ENCODE results near the gene FBXW7. TPM values are rescaled to one million over a fixed set of nuclear protein-coding genes. Genes with fewer than 3 reads are reported as not detected.

Gene FBXW7
- polyA plus RNA-seq, 1 donor = 19.2 TPM

DNA sequence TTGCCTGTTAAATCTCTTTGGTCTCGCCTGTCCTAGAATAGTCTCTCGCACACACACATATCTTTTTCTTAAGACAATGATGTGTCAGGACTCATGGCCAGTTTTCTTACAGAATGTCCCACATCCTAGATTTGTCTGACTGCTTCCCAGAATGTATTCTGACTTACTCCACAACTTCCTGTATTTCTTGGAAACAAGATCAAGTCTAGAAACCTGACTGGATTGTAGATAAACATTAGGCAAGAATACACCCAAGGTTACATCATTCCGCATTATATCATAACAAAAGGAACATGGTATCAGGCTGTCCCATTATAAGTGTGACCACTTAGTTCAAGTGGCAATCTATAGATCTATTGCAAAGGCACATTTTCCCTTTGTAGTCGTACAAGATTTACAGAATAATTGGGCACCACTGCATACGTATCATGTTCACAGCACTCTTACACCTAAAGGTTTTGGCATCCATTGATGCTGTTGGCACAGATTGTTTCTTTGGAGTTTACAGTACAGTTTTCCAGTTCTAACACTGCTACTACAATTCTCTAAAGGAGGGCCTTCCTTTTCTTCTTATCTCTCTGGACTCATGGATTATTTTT is 56.4 kb downstream of the FBXW7 start:
- Histone ChIP-seq H3K9me3 (ENCODE audit: control insufficient read depth, low read depth, low read length) (no peaks in the 10 kb centered on the region), H3K4me3 (ENCODE audit: low read length) (no peak overlapping the region), H3K27me3 (ENCODE audit: control insufficient read depth, insufficient read depth, low read length) (no peaks in the 10 kb centered on the region), H3K36me3 (ENCODE audit: control insufficient read depth, insufficient read depth, low read length) (no peaks in the 10 kb centered on the region), H3K4me1 (ENCODE audit: control insufficient read depth, insufficient read depth, low read length) (no peaks in the 10 kb centered on the region), H3K27ac (ENCODE audit: low read length) (no peak overlapping the region)
- no peak for DNase-seq
- no CpG with 5 or more reads among the region's 5 CpGs for WGBS (ENCODE audit: insufficient coverage, low lambda C conversion rate)

GRCh38 chr4:152478461-152479237 is 57.2 kb downstream of the FBXW7 start:
- Histone ChIP-seq H3K4me3 (ENCODE audit: low read length) (no peak overlapping the region), H3K9me3 (ENCODE audit: control insufficient read depth, low read depth, low read length) (no peaks in the 10 kb centered on the region), H3K27me3 (ENCODE audit: control insufficient read depth, insufficient read depth, low read length) (no peaks in the 10 kb centered on the region), H3K27ac (ENCODE audit: low read length) (no peak overlapping the region), H3K36me3 (ENCODE audit: control insufficient read depth, insufficient read depth, low read length) (no peaks in the 10 kb centered on the region), H3K4me1 (ENCODE audit: control insufficient read depth, insufficient read depth, low read length) (no peaks in the 10 kb centered on the region)
- WGBS (ENCODE audit: insufficient coverage, low lambda C conversion rate) = 100% methylated on average over 3 of the region's 3 CpGs
- no peak for DNase-seq

DNA sequence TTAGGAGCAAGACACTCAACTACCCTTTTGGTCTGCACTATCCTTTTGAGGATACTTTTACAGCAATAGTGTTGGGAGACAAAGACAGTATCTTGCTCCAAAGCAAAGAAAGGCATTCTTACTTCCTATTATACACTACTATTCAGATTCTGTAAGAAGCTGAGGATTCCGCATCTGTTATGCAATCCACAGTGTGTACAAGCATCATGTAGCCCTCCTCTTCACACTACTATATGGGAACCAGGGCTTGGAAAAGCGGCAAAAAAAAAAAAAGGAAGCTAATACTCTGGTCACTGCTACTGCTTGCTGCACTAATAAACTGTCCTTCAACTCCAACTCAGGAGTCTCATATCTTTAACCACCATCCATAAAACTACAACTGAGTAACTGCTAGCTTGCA is 59.1 kb downstream of the FBXW7 start:
- DNase-seq = peak in 1 of 2 donors; percentile 33
- no peaks in the 10 kb centered on the region for H3K9me3 ChIP-seq (ENCODE audit: control insufficient read depth, low read depth, low read length)
- no peaks in the 10 kb centered on the region for H3K36me3 ChIP-seq (ENCODE audit: control insufficient read depth, insufficient read depth, low read length)
- WGBS (ENCODE audit: insufficient coverage, low lambda C conversion rate) = no CpG with 5 or more reads among the region's 2 CpGs
- H3K4me3 ChIP-seq (ENCODE audit: low read length) = no peak overlapping the region
- H3K27me3 ChIP-seq (ENCODE audit: control insufficient read depth, insufficient read depth, low read length) = no peaks in the 10 kb centered on the region
- H3K4me1 ChIP-seq (ENCODE audit: control insufficient read depth, insufficient read depth, low read length) = no peaks in the 10 kb centered on the region
- no peak overlapping the region for H3K27ac ChIP-seq (ENCODE audit: low read length)

DNA sequence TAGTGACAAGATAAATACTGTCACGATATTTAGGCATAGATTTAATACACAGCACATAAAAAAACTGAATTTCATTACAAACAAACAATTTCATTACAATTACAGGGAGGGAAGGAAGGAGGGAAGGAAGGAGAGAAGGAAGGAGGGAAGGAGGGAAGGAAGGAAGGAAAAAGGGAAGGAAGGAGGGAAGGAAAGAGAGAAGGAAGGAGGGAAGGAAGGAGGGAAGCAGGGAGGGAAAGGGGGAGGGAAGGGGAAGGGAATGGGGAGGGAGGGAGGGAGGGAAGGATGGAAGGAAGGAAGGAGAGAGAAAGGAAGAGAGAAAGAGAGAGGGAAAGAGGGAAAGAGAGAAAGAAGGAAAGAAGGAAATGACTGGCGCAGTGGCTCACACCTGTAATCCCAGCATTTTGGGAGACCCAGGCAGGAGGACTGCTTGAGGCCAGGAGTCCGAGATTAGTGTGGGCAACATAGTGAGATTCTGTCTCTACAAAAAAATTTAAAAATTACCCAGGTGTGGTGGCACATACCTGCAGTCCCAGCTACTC is 64.6 kb downstream of the FBXW7 start:
- no peak for DNase-seq
- Histone ChIP-seq H3K36me3 (ENCODE audit: control insufficient read depth, insufficient read depth, low read length) (no peaks in the 10 kb centered on the region), H3K9me3 (ENCODE audit: control insufficient read depth, low read depth, low read length) (no peaks in the 10 kb centered on the region), H3K4me3 (ENCODE audit: low read length) (no peak overlapping the region), H3K27me3 (ENCODE audit: control insufficient read depth, insufficient read depth, low read length) (no peaks in the 10 kb centered on the region), H3K4me1 (ENCODE audit: control insufficient read depth, insufficient read depth, low read length) (no peaks in the 10 kb centered on the region), H3K27ac (ENCODE audit: low read length) (no peak overlapping the region)
- 100% methylated on average over 1 of the region's 3 CpGs for WGBS (ENCODE audit: insufficient coverage, low lambda C conversion rate)

- no peak overlapping the region for H3K27ac ChIP-seq (ENCODE audit: low read length)
These were observed 67.5 kb downstream of the FBXW7 start for GRCh38 chr4:152468408-152468807.

DNA sequence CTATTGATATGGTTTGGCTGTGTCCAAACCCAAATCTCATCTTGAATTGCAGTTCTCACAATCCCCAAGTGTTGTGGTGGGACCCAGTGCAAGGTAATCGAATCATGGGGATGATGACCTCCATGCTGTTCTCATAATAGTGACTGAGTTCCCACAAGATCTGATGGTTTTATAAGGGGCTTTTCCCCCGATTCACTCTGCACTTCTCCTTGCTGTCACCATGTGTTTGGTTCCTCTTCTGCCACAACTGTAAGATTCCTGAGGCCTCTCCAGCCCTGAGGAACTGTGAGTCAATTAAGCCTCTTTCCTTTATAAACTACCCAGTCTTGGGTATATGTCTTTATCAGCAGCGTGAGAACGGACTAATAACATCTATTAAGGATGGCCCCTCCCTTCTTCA is 68.8 kb downstream of the FBXW7 start:
- no peak overlapping the region for H3K27ac ChIP-seq (ENCODE audit: low read length)
- H3K27me3 ChIP-seq (ENCODE audit: control insufficient read depth, insufficient read depth, low read length) = no peaks in the 10 kb centered on the region
- no peak for DNase-seq
- H3K9me3 ChIP-seq (ENCODE audit: control insufficient read depth, low read depth, low read length) = no peaks in the 10 kb centered on the region
- H3K4me1 ChIP-seq (ENCODE audit: control insufficient read depth, insufficient read depth, low read length) = no peaks in the 10 kb centered on the region
- no peaks in the 10 kb centered on the region for H3K36me3 ChIP-seq (ENCODE audit: control insufficient read depth, insufficient read depth, low read length)
- WGBS (ENCODE audit: insufficient coverage, low lambda C conversion rate) = no CpG with 5 or more reads among the region's 4 CpGs
- H3K4me3 ChIP-seq (ENCODE audit: low read length) = no peak overlapping the region

More at GRCh38 chr4:152468408-152468807, 67.5 kb downstream of the FBXW7 start:
- WGBS (ENCODE audit: insufficient coverage, low lambda C conversion rate) = 38% methylated on average over 1 of the region's 1 CpG
- Histone ChIP-seq H3K36me3 (ENCODE audit: control insufficient read depth, insufficient read depth, low read length) (no peaks in the 10 kb centered on the region), H3K27me3 (ENCODE audit: control insufficient read depth, insufficient read depth, low read length) (no peaks in the 10 kb centered on the region), H3K4me3 (ENCODE audit: low read length) (no peak overlapping the region), H3K4me1 (ENCODE audit: control insufficient read depth, insufficient read depth, low read length) (no peaks in the 10 kb centered on the region), H3K9me3 (ENCODE audit: control insufficient read depth, low read depth, low read length) (no peaks in the 10 kb centered on the region)
- no peak for DNase-seq

- no peaks in the 10 kb centered on the region for H3K9me3 ChIP-seq (ENCODE audit: control insufficient read depth, low read depth, low read length)
- no peaks in the 10 kb centered on the region for H3K27me3 ChIP-seq (ENCODE audit: control insufficient read depth, insufficient read depth, low read length)
- no peak for DNase-seq
- H3K36me3 ChIP-seq (ENCODE audit: control insufficient read depth, insufficient read depth, low read length) = no peaks in the 10 kb centered on the region
- no peak overlapping the region for H3K27ac ChIP-seq (ENCODE audit: low read length)
- no peak overlapping the region for H3K4me3 ChIP-seq (ENCODE audit: low read length)
- H3K4me1 ChIP-seq (ENCODE audit: control insufficient read depth, insufficient read depth, low read length) = no peaks in the 10 kb centered on the region
- 57% methylated on average over 2 of the region's 5 CpGs for WGBS (ENCODE audit: insufficient coverage, low lambda C conversion rate)
These were observed 71.7 kb downstream of the FBXW7 start for GRCh38 chr4:152464030-152464823.

GRCh38 chr4:152463562-152463961 is 72.3 kb downstream of the FBXW7 start:
- DNase-seq = no peak
- H3K9me3 ChIP-seq (ENCODE audit: control insufficient read depth, low read depth, low read length) = no peaks in the 10 kb centered on the region
- no peaks in the 10 kb centered on the region for H3K27me3 ChIP-seq (ENCODE audit: control insufficient read depth, insufficient read depth, low read length)
- WGBS (ENCODE audit: insufficient coverage, low lambda C conversion rate) = 88% methylated on average over 1 of the region's 2 CpGs
- H3K4me1 ChIP-seq (ENCODE audit: control insufficient read depth, insufficient read depth, low read length) = no peaks in the 10 kb centered on the region
- no peak overlapping the region for H3K27ac ChIP-seq (ENCODE audit: low read length)
- no peaks in the 10 kb centered on the region for H3K36me3 ChIP-seq (ENCODE audit: control insufficient read depth, insufficient read depth, low read length)
- H3K4me3 ChIP-seq (ENCODE audit: low read length) = no peak overlapping the region

DNA sequence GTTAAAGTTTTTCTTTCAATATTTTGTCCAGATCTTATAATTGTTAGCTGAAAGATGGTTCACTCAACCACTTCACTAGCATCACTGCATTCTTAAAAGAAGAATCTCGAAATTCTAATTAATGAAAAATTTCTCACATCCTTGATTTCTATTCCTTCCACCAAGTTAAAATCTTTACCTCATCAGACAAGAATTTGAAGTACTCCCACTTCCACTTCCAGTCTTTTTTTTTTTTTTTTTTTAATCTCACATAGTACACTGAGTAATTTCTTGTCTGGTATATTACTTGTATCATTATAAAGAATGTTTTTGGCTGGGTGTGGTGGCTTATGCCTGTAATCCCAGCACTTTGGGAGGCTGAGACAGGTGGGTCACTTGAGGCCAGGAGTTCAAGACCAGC is 73.2 kb downstream of the FBXW7 start:
- no peaks in the 10 kb centered on the region for H3K36me3 ChIP-seq (ENCODE audit: control insufficient read depth, insufficient read depth, low read length)
- no peaks in the 10 kb centered on the region for H3K27me3 ChIP-seq (ENCODE audit: control insufficient read depth, insufficient read depth, low read length)
- no peak for DNase-seq
- no peaks in the 10 kb centered on the region for H3K4me1 ChIP-seq (ENCODE audit: control insufficient read depth, insufficient read depth, low read length)
- no peak overlapping the region for H3K4me3 ChIP-seq (ENCODE audit: low read length)
- H3K9me3 ChIP-seq (ENCODE audit: control insufficient read depth, low read depth, low read length) = no peaks in the 10 kb centered on the region
- H3K27ac ChIP-seq (ENCODE audit: low read length) = no peak overlapping the region
- 91% methylated on average over 1 of the region's 1 CpG for WGBS (ENCODE audit: insufficient coverage, low lambda C conversion rate)

GRCh38 chr4:152462047-152462446 is 73.8 kb downstream of the FBXW7 start:
- no peak overlapping the region for H3K27ac ChIP-seq (ENCODE audit: low read length)
- H3K4me1 ChIP-seq (ENCODE audit: control insufficient read depth, insufficient read depth, low read length) = no peaks in the 10 kb centered on the region
- no CpG with 5 or more reads among the region's 2 CpGs for WGBS (ENCODE audit: insufficient coverage, low lambda C conversion rate)
- DNase-seq = no peak
- H3K9me3 ChIP-seq (ENCODE audit: control insufficient read depth, low read depth, low read length) = no peaks in the 10 kb centered on the region
- no peaks in the 10 kb centered on the region for H3K36me3 ChIP-seq (ENCODE audit: control insufficient read depth, insufficient read depth, low read length)
- no peaks in the 10 kb centered on the region for H3K27me3 ChIP-seq (ENCODE audit: control insufficient read depth, insufficient read depth, low read length)
- H3K4me3 ChIP-seq (ENCODE audit: low read length) = no peak overlapping the region

Data from large intestine (tissue), 3 donors.